Measurements from ENCODE around the gene LRP1B.

DNA sequence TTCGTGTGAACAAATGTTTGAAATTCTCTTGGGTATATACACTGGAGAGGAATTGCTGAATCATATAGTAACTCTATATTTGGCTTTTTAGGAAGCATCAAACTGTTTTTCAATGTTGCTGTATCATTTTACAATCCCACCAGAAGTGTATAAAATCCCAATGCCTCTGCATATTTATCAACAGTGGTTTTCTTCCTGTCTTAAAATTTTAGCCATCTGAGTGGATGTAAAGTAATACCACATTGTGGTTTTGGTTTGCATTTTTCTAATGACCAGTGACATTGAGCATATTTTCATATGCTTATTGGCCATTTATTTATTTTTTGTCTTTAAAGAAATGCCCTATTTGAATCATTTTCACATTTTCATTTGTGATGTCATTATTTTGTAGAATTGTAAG is 22.8 kb upstream of the LRP1B start:
- no peak for TF ChIP-seq POLR2A (IDR thresholded peaks at IDR 0.05)
- TF ChIP-seq, protein P1, sequence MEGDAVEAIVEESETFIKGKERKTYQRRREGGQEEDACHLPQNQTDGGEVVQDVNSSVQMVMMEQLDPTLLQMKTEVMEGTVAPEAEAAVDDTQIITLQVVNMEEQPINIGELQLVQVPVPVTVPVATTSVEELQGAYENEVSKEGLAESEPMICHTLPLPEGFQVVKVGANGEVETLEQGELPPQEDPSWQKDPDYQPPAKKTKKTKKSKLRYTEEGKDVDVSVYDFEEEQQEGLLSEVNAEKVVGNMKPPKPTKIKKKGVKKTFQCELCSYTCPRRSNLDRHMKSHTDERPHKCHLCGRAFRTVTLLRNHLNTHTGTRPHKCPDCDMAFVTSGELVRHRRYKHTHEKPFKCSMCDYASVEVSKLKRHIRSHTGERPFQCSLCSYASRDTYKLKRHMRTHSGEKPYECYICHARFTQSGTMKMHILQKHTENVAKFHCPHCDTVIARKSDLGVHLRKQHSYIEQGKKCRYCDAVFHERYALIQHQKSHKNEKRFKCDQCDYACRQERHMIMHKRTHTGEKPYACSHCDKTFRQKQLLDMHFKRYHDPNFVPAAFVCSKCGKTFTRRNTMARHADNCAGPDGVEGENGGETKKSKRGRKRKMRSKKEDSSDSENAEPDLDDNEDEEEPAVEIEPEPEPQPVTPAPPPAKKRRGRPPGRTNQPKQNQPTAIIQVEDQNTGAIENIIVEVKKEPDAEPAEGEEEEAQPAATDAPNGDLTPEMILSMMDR (IDR thresholded peaks at IDR 0.05) = no peak

All from breast epithelium (tissue), 3 donors.